KMS-11 (cell line): ENCODE measurements around the gene CPNE5.

Experiments
- H2AFZ ChIP-seq: fragments of 200-600 bp; sonication (generic); 2 replicates; pipeline ENCODE4 v1.6.1; 2016; ENCODE audit warnings: antibody characterized with exemption, mixed run types, low read depth
- H3K27ac ChIP-seq: fragments of 200-600 bp; sonication (generic); 2 replicates; pipeline ENCODE4 v1.6.1; 2016; ENCODE audit warnings: mild to moderate bottlenecking, mixed run types
- H3K27me3 ChIP-seq: fragments of 200-600 bp; sonication (generic); 2 replicates; pipeline ENCODE4 v1.6.1; 2017; ENCODE audit warnings: mild to moderate bottlenecking, low read depth, mixed run types, moderate library complexity; ENCODE audit not compliant: insufficient read depth
- H3K36me3 ChIP-seq: fragments of 200-600 bp; sonication (generic); 2 replicates; pipeline ENCODE4 v1.6.1; 2017; ENCODE audit warnings: mild to moderate bottlenecking, mixed run types; ENCODE audit not compliant: insufficient read depth
- H3K4me1 ChIP-seq: fragments of 200-600 bp; sonication (generic); 2 replicates; pipeline ENCODE4 v1.6.1; 2016; ENCODE audit warnings: mild to moderate bottlenecking, low read depth, mixed run types; ENCODE audit not compliant: poor library complexity, severe bottlenecking
- H3K4me2 ChIP-seq: fragments of 200-600 bp; sonication (generic); 2 replicates; pipeline ENCODE4 v1.7.0; 2016; ENCODE audit warnings: mild to moderate bottlenecking, mixed run types
- H3K4me3 ChIP-seq: fragments of 200-600 bp; sonication (generic); IDR thresholded peaks from 2 replicates; pipeline ENCODE4 v1.6.1; 2017; ENCODE audit warnings: low read depth, low read length, mixed read lengths; ENCODE audit not compliant: insufficient read depth
- H3K79me2 ChIP-seq: fragments of 200-600 bp; sonication (generic); 2 replicates; pipeline ENCODE4 v1.6.1; 2016; ENCODE audit warnings: low read depth, mixed run types; ENCODE audit not compliant: insufficient read depth
- H3K9ac ChIP-seq: fragments of 200-600 bp; sonication (generic); 2 replicates; pipeline ENCODE4 v1.6.1; 2016; ENCODE audit warnings: mild to moderate bottlenecking, mixed run types
- H4K20me1 ChIP-seq: fragments of 200-600 bp; sonication (generic); 2 replicates; pipeline ENCODE4 v1.6.1; 2016; ENCODE audit warnings: mild to moderate bottlenecking, mixed run types; ENCODE audit not compliant: insufficient read depth
- CTCF ChIP-seq: fragments of 200-600 bp; sonication (generic); conservative IDR thresholded peaks from 2 replicates; pipeline ENCODE4 v1.6.1; 2017; ENCODE audit warnings: low read depth, mild to moderate bottlenecking, antibody characterized with exemption, low read length, moderate library complexity, mixed read lengths

CPNE5 gene

GRCh38 chr6:36822506-36823269 lies 16.6 kb downstream of the CPNE5 start:
- Histone ChIP-seq H3K27me3 (no peaks in the 10 kb centered on the region), H3K4me2 (no peak overlapping the region), H3K9ac (no peak overlapping the region), H3K4me1 (no peaks in the 10 kb centered on the region), H2AFZ (no peak overlapping the region), H3K27ac (no peak overlapping the region), H3K79me2 (no peaks in the 10 kb centered on the region), H3K36me3 (no peaks in the 10 kb centered on the region), H4K20me1 (no peaks in the 10 kb centered on the region), H3K4me3 (no peak overlapping the region)
- TF ChIP-seq CTCF, result no peak

- Histone ChIP-seq H3K79me2 (no peaks in the 10 kb centered on the region), H3K9ac (no peak overlapping the region), H3K36me3 (no peaks in the 10 kb centered on the region), H4K20me1 (no peaks in the 10 kb centered on the region), H3K4me2 (no peak overlapping the region), H3K4me1 (no peaks in the 10 kb centered on the region), H2AFZ (no peak overlapping the region), H3K4me3 (no peak overlapping the region), H3K27ac (no peak overlapping the region), H3K27me3 (no peaks in the 10 kb centered on the region)
- no peak for TF ChIP-seq CTCF
These were observed 17.5 kb downstream of the CPNE5 start for GRCh38 chr6:36821581-36822335.

GRCh38 chr6:36820700-36821580 lies 18.3 kb downstream of the CPNE5 start:
- no peak overlapping the region for H3K27ac ChIP-seq
- no peaks in the 10 kb centered on the region for H3K36me3 ChIP-seq
- no peak overlapping the region for H2AFZ ChIP-seq
- H3K4me2 ChIP-seq, result no peak overlapping the region
- no peak overlapping the region for H3K4me3 ChIP-seq
- H3K4me1 ChIP-seq, result peaks cover 8% of the 10 kb centered on the region
- no peaks in the 10 kb centered on the region for H4K20me1 ChIP-seq
- no peaks in the 10 kb centered on the region for H3K79me2 ChIP-seq
- no peaks in the 10 kb centered on the region for H3K27me3 ChIP-seq
- TF ChIP-seq CTCF, result no peak
- H3K9ac ChIP-seq, result no peak overlapping the region

- Histone ChIP-seq H3K79me2 (no peaks in the 10 kb centered on the region), H3K36me3 (no peaks in the 10 kb centered on the region), H3K27me3 (no peaks in the 10 kb centered on the region), H3K9ac (no peak overlapping the region), H2AFZ (no peak overlapping the region), H3K4me2 (no peak overlapping the region), H4K20me1 (no peaks in the 10 kb centered on the region), H3K4me3 (no peak overlapping the region), H3K4me1 (peaks cover 8% of the 10 kb centered on the region), H3K27ac (no peak overlapping the region)
- no peak for TF ChIP-seq CTCF
These were observed 20.5 kb downstream of the CPNE5 start for GRCh38 chr6:36818756-36819155.
